HG02840 (cell line): ENCODE measurements around the gene CCNY.
"Not testable (repeated sequence)": the region's sequence is repeated elsewhere in the genome, so short reads cannot be mapped to it uniquely, and the experiment has no call there.

ENCODE experiments used
- ATAC-seq: cut with Tn5 transposase; IDR thresholded peaks from one replicate; pipeline ENCODE4 v1.9.1; 2021; ENCODE audit warnings: mild to moderate bottlenecking, moderate library complexity, moderate number of reproducible peaks; ENCODE audit not compliant: unreplicated experiment, low FRiP score

CCNY gene

DNA sequence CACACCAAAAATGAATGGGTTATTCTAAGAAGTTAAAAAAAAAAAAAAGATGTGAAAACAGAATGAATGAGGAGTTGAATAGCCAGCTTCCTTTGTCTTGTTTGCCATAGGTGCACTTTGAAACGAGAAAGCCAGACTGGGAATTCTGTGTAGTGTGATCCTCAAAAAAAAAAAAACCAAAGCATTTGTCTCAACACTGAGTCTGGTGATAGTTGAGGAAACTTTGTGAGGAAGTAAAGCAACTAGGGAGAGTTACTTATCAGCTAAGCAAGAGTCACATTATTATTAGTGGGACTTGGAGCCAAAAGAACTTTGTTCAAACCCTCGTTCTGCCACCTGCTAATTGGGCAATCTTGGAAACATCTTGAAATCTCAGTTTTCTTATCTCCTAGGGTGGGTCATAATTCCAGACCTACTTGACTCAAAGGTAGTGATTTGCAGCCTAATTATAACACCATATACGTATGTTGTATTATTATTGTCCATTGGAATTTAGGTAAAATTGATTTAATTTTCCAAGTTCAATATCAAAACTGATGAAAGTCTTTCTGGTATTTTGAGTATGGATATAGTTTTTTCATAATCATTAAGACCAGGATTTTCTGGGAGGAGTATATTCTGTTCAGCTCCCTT lies 169.0 kb downstream of the CCNY start:
- no peak for ATAC-seq

DNA sequence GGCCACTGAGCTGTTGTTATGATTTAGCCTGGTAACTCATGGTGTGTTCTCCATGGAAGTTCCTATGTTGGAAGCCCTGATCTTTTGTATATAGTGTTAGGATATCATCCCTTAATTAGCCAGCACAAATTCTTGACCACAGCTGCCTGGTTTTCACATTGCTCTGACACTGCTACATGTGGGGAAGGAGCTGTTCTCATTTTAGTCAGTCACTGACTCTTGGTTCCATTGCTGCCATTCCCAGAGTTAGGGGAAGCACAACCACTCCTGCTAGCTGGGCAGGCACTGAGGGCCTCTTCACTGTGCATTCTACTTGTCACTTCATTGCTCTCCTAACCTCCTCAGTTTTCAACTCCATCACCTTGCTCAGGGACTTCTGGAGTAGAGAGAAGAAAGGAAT lies 170.4 kb downstream of the CCNY start:
- no peak for ATAC-seq

DNA sequence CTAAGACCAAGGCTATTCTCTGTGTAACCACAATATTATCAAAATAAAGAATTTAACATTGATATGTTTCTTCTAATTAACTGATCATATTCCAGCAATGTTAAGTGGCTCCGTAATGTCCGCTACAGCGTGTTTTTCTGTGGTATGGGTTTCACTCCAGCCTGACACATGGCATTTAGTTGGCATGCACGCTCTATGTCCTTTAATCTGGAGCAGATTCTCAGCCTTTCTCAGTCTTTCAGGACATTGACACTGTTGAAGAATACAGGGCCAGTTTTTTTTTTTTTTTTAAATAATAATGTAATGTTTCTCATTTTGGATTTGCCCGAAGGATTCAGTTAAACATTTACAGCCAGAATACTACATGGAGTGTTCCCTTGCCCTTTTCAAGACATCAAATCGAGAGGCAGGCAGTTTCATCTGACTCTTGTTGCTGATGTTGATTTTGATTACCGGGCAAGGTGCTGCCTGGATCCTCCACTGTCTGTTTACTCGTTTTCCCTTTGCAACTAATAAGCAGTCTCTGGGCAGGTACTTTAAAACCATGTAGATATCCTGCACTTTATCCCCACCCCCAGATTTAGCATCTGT lies 171.3 kb downstream of the CCNY start:
- no peak for ATAC-seq

DNA sequence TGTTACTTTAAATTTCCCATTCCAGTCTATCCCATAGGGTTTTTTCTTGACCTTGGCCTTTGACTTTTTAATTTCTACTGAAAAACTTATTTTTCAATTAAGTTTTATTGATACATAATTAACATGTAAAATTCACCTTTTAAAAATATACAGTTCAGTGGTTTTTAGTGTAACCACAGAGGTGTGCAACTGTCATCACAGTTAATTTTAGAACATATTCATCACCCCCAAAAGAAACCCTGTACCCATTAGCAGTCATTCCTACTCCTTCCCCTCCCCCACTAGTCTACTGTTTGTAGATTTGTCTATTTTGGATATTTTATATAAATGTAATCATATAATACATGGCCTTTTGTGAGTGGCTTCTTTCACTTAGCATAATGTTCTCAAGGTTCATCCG lies 172.3 kb downstream of the CCNY start:
- no peak for ATAC-seq

DNA sequence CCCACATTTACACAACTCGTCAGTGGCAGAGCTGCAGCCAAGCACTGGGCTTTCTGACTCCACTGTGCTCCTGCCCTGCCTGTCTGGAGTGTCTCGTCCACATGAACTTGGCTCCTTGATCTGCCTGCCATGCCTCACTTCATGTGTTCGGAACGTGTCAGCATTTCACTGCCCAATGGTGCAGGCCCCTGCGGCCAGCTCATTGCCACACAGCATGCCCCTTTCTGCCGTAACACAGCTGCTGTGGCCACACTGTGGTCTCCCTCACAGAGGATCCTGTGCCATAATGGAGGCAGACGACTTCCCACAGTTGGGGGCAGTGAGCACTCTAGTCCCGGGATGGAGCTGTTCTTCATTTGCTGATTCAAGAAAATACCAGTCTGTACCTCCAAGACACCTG lies 174.6 kb downstream of the CCNY start:
- no peak for ATAC-seq

DNA sequence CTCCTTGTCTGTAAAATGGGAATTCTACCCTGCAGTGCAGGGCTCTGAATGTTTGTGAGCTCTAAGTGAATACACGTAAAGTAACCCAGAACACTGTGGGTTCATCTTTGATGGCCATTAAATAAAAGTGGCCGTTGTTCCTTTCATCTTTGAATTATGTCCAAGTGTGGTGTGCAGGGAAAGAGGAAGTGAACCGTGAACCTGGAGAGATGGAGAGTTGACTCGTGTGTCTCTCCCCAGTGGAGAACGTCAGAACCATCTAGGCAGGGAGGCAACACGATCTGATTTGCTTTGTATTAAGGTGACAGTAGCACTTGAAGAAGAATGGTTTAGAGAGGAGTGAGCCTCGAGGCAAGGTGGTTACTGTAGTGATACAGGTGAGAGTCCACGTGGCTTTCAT lies 175.3 kb downstream of the CCNY start:
- ATAC-seq, result no peak

DNA sequence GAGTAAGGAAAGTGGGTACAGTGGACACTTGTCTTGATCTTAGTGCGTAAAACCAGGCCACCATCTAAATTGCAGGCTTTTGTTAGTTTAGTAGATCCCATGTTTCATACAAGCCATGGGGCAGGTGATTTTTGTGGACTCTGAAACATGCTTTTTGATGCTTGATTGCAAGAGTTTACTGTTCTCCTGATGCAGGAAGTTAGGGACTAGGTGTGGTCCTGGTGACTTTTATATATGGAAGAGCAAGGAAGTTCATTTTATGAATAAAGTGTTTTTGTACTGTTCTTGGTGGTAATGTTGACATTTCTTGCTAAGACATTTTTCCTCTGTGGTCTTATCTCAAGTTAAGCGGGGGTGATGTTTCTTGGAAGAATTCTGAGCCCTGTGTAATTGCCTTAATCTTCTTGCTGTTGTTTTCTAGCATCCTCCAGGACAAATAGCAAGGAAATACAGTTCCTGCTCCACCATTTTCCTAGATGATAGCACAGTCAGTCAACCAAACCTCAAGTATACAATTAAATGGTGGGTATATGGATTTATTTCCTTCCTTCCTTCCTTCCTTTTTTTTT lies 179.9 kb downstream of the CCNY start:
- no peak for ATAC-seq

DNA sequence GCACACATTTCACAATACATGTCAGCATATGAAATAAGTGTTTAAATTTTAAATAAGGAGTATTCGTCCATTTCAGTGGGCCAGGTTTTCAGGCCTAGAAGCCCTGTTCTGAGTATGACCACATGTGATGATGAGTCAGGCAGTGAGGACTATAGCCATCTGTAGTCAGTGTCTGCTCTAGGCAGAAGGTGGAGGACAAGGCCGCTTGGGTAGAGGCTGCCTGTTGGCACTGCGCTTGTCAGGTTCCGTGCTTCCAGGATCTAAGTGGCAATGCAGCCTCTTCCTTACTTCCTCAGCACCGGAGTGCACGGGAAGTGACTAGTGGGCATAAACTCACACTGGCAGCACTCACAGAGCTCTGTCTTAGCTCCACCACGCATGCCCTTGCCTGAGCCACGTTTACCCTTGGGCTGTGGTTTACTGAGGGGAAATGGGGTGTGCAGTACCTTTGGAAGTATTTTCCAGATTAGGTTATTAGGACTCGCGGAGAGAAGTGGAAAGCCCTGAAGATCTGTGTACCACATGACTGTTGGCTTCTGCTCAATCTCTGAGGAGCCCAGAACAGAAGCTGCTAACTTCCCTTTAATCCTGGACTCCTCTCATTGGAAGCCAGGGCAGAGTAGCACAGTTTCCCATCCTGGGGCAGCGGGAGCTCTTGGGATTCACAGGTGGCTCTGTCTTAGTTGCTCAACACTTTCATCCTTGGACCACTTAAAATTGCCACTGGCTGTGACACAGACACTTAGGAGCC lies 181.3 kb downstream of the CCNY start:
- no peak for ATAC-seq

DNA sequence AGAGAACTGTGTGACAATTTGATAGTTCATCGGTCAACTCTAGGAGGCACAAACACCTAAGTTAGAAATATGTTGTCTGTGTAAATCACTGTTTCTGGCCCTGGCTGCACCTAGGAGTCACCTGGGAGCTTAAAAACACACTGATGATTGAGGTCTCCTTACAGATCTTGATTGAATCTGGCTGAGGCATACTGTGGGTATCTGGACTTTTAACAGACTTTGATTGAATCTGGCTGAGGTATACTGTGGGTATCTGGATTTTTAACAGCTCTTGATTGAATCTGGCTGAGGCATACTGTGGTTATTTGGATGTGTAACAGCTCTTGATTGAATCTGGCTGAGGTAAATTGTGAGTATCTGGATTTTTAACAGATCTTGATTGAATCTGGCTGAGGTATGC lies 181.9 kb downstream of the CCNY start:
- ATAC-seq, result not testable (repeated sequence)

DNA sequence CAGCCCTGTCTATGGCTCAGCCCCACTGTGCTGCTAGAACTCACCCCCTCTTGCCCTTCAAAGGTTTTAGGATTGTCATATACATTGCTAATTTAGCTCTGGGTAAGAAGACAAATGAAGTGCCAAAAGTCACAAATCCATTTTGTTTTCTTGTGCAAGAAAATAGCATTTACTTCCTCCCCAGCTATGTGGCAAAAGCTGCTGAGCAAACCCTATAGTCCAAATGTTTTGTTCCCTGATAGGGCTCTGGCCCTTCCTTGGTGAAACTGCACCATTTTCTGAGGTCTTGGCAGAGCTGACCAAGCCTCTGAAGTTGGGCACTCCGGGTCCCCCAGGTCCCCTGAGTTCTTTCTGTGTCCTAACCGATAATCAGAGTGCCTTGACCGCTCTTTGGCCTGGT lies 184.7 kb downstream of the CCNY start:
- no peak for ATAC-seq

DNA sequence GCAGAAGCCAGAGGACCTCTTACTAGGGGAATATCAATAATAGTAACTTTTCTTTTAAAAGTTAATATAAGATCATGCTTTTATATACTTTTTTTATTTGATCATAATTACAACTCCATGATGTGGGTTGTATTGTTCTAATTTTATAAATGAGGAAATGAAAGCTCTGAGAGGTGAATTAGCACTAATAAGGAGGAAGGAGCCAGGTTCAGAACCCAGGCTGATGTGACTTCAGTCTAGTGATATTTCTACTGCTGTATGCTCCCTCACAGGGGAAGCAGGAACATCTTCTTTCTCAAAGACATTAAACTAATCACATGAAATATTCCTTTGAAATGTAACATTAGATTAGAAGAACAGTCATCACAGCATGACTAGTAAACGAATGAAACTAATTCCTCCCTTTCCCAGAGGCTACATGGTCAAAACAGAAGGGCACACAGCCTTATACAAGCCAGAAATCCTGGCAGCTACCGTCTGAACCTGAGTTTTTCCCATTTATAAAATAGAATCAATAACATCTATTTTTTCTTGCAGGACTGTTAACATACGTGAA lies 187.4 kb downstream of the CCNY start:
- ATAC-seq, result no peak

DNA sequence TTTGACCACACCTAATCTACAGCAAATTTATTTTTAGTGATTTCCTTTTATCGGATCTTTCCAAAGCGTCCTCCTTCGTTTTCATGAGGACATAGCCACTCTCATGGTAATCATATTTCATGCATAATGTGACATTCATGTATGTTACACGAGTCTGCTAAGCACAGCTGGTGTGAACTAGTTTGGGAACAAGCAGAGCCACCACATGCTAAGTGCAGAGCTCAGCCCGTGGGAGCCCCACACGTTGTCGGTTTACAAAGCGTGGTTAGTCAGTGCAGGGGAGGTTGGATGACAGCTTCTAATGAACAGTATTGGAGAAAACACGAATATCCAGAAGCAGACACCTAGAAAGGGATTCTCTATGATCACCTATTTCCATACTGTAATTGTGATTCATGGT lies 190.4 kb downstream of the CCNY start:
- ATAC-seq, result no peak

DNA sequence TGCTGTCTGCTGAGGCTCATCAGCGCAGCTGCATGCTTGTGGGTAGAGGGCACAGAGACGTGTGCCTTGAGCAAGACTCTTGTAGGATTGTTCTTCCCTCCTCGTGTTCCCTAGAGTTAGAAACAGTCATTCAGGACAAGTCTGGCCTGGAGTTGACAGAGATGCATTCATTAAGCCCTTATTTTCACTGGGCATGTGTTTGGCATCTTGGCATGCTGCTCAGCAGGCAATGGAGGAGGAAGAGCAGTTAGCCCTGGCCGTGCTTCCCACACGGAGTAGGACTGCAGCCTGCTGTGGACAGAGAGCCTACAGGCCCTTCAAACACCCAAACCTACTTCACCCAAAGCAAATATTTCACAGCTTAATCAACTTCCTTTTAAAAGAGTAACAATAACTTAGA lies 195.8 kb downstream of the CCNY start:
- no peak for ATAC-seq

DNA sequence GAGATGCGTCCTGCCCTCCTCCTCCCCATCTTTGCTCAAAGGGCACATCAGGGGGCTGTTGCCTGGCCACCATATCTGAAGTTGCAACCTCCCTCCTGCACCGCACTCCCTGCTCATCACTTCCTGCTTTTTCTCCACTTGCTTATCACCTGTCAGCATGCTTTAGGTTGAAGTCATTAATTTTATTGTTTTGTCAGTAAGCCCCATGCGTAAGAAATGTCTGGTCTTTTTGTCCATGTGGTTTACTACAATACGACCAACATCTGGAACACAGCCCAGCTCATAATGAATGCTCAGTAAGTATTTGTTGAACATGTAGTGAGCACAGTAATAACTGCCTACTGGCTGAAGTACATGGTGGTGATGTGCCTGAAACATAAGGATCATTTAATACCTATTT lies 197.3 kb downstream of the CCNY start:
- ATAC-seq, result no peak

DNA sequence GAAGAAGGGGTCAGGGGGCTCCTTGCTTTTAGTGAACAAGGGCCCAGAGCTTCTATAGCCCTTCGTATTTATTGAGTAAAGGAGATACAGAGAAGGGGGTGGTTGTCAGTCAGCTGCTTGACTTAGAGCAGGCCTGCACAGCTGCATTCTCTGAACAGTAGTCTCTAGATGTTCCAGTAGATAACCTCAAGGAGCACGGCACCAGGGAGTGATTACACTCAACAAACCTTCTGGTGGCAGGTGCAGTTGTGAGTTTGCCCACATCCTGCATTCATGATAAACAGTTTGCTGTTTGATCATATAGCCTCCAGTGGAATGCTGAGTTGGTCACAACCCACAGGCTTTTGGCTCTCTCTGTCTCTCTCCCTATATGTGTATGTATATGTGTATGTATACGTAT lies 198.8 kb downstream of the CCNY start:
- no peak for ATAC-seq

DNA sequence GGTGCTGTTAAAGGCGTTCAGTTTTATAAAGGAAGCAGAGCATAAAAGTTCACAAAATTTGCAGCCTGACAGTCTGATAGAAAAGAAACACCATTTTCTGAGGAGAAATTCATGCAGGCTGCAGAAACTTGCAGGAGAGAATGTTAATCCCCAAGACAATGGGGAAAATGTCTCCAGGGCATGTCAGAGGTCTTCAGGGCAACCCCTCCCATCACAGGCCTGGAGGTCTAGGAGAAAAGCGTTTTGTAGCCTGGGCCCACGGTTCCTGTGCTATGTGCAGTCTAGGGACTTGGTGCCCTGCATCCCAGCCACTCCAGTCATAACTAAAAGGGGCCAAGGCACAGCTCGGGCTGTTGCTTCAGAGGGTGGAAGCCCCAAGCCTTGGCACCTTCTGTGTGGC lies 200.5 kb downstream of the CCNY start:
- ATAC-seq, result no peak

DNA sequence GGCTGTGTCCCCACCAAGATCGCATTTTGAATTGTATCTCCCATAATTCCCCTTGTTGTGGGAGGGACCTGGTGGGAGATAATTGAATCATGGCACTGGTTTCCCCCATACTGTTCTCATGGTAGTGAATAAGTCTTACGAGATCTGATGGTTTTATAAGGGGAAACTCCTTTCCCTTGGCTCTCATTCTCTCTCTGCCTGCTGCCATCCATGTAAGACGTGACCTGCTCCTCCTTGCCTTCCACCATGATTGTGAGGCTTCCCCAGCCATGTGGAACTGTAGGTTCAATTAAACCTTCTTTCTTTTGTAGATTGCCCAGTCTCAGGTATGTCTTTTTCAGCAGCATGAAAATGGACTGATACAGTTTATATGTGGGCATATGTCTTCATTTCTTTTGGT lies 201.6 kb downstream of the CCNY start:
- not testable (repeated sequence) for ATAC-seq

DNA sequence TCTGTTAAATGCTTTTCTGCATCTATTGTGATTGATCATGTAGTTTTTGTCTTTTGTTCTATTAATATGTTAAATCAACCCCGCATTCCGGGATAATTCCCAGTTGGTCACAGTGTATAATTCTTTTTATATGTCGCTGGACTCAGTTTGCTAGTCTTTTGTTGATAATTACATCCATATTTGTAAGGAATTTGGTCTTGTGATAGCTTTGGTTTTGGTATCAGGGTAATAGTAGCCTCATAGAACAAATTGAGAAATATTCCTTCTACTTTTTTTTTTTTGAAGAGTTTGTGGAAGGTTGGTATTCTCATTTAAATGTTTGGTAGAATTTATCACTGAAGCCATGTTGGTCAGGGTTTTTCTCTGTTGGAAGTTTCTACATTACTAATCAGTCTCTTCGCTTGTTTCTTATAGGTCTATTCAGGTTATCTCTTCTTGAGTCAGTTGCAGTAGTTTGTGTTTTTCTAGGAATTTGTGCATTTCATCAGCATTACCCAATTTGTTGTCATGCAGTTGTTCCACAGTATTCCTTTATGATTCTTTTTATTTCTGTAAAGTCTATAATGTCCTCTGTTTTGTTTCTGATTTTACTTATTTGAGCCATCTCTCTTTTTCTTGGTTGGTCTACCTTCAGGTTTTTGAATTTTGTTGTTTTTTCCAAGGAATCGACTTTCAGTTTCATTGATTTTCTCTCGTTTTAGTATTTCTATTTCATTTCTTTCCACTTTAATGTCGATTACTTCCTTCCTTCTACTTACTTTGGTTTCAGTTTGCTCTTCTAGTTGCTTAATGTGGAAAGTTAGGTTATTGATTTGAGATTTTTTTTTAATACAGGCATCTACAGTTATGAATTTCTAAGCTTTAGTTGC lies 204.2 kb downstream of the CCNY start:
- no peak for ATAC-seq

DNA sequence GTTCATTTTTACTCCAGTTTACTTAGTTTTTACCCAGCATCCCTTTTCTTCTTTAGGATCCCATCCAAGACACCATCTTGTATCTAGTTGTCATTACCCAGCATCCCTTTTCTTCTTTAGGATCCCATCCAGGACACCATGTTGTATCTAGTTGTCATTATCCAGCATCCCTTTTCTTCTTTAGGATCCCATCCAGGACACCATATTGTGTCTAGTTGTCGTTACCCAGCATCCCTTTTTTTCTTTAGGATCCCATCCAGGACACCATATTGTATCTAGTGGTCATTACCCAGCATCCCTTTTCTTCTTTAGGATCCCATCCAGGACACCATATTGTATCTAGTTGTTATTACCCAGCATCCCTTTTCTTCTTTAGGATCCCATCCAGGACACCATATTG lies 205.4 kb downstream of the CCNY start:
- ATAC-seq, result no peak

DNA sequence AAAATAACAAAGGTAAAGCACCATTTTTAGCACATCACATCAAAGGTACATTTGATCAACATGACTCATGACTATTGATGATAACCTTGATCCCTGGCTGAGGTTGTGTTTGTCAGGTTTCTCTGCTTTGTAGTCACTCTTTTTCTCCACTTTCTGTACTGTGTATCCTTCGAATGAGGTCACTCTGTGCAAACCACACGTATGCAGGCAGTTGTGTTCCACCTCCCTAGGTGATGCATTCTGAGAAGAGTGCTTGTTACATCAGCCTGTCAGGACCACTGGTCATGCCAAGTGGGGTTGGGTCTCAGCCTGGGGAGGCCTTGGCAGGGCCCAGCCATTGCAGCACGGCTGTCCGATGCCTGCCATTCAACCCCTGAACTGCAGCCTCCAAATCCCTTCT lies 206.0 kb downstream of the CCNY start:
- ATAC-seq, result no peak
